Keratinocyte (primary cell): ENCODE data around the gene CHRNA7. TPM values are rescaled to one million over a fixed set of nuclear protein-coding genes. Genes with fewer than 3 reads are reported as not detected.

Source experiments
- DNase-seq: peaks from one replicate; pipeline ENCODE4 v3.0.0-alpha.2; 2011; ENCODE audit warnings: low read depth, missing footprints, low spot score
- FAIRE-seq: peaks from 2 replicates; lab custom pipeline; 2011; peaks lifted over from hg19 to GRCh38; lab: Jason Lieb, UNC
- H2AFZ ChIP-seq: 2 replicates; pipeline ENCODE4 v1.6.0; 2012; ENCODE audit warnings: low read length, control low read depth, inconsistent platforms; ENCODE audit not compliant: control insufficient read depth
- H3K27ac ChIP-seq: 2 replicates; pipeline ENCODE4 v1.5.1; 2011; ENCODE audit warnings: low read length; ENCODE audit not compliant: control insufficient read depth, insufficient read depth
- H3K27me3 ChIP-seq: 3 replicates; pipeline ENCODE4 v1.6.0; 2011; ENCODE audit warnings: low read length; ENCODE audit not compliant: control insufficient read depth, insufficient read depth; ENCODE audit errors: extremely low read depth
- H3K36me3 ChIP-seq, 2 experiments: 2 replicates in 1 of 2; 3 replicates in 1 of 2; pipeline ENCODE4 v1.5.1; 2011; ENCODE audit warnings: low read length in 2 of 2, mild to moderate bottlenecking in 1 of 2; ENCODE audit not compliant: control insufficient read depth in 2 of 2, insufficient read depth in 2 of 2; ENCODE audit errors: extremely low read depth in 1 of 2
- H3K4me1 ChIP-seq: 3 replicates; pipeline ENCODE4 v1.5.1; 2011; ENCODE audit warnings: low read length; ENCODE audit not compliant: control insufficient read depth, insufficient read depth; ENCODE audit errors: extremely low read depth
- H3K4me2 ChIP-seq: 3 replicates; pipeline ENCODE4 v1.6.0; 2011; ENCODE audit warnings: low read depth, low read length; ENCODE audit not compliant: control insufficient read depth, insufficient read depth; ENCODE audit errors: extremely low read depth
- H3K4me3 ChIP-seq, 3 experiments: fragments of 200-600 bp in 1 of 3; sonication (generic) in 1 of 3; 2 replicates in 2 of 3; 3 replicates in 1 of 3; pipeline ENCODE4 v1.5.1; 2011 to 2016; ENCODE audit warnings: low read length in 3 of 3, mild to moderate bottlenecking in 3 of 3, control low read depth in 2 of 3, inconsistent platforms in 1 of 3, low read depth in 1 of 3, mixed read lengths in 1 of 3, mixed run types in 1 of 3, moderate library complexity in 1 of 3; ENCODE audit not compliant: control insufficient read depth in 2 of 3, insufficient read depth in 2 of 3; ENCODE audit errors: extremely low read depth in 1 of 3
- H3K79me2 ChIP-seq: 2 replicates; pipeline ENCODE4 v1.6.0; 2012; ENCODE audit warnings: low read length; ENCODE audit not compliant: control insufficient read depth, insufficient read depth
- H3K9ac ChIP-seq: 3 replicates; pipeline ENCODE4 v1.6.0; 2011; ENCODE audit warnings: low read length; ENCODE audit not compliant: control insufficient read depth, insufficient read depth; ENCODE audit errors: extremely low read depth
- H3K9me1 ChIP-seq: 3 replicates; pipeline ENCODE4 v1.6.0; 2011; ENCODE audit warnings: low read length; ENCODE audit not compliant: control insufficient read depth, insufficient read depth; ENCODE audit errors: extremely low read depth
- H3K9me3 ChIP-seq: 2 replicates; pipeline ENCODE4 v1.5.1; 2012; ENCODE audit warnings: low read depth, low read length; ENCODE audit not compliant: control insufficient read depth
- H4K20me1 ChIP-seq: 3 replicates; pipeline ENCODE4 v1.6.0; 2011; ENCODE audit warnings: low read length; ENCODE audit not compliant: control insufficient read depth, insufficient read depth; ENCODE audit errors: extremely low read depth
- EZH2 ChIP-seq: IDR thresholded peaks from one replicate; pipeline ENCODE4 v1.6.1; 2012; ENCODE audit warnings: inconsistent platforms, mild to moderate bottlenecking, low read length, moderate library complexity
- dilution Hi-C: fragments of 300-500 bp; cut with MboI; formaldehyde crosslinking; loops from one replicate; pipeline ENCODE4 v1.7.0; 2020; ENCODE audit warnings: low sequenced_read_pairs; ENCODE audit not compliant: extremely low pct_ligation_motif_present
- polyA plus RNA-seq, 5 experiments: library from polyadenylated mRNA; depleted of rRNA in 3 of 5; stranded (reverse) in 3 of 5; stranded (forward) in 1 of 5; unstranded in 1 of 5; fragments of >200 nt; gene quantifications; 1 replicate in 1 of 5; 2 replicates in 3 of 5; 3 replicates in 1 of 5; pipeline versions ENCODE4 v1.2.1 to v1.2.3, GENCODE V29; 2011 to 2012; ENCODE audit warnings: missing spikeins in 2 of 5, low read depth in 1 of 5, low replicate concordance in 1 of 5
- TF ChIP-seq, protein P1 (sequence below), 3 experiments: IDR thresholded peaks in 1 of 3; conservative IDR thresholded peaks in 1 of 3; optimal IDR thresholded peaks in 1 of 3; 2 replicates in 2 of 3; 3 replicates in 1 of 3; pipeline versions ENCODE3 to v1.5.1; 2011; ENCODE audit warnings: low read length in 3 of 3, mild to moderate bottlenecking in 3 of 3, moderate library complexity in 2 of 3, control low read depth in 1 of 3, inconsistent platforms in 1 of 3; ENCODE audit not compliant: insufficient read depth in 2 of 3; ENCODE audit errors: extremely low read depth in 1 of 3

CHRNA7 gene
- polyA plus RNA-seq, 1 donor (not counting 4 experiments of a cell fraction or from before 2014, with no cell fraction given) = 0.93 TPM

DNA sequence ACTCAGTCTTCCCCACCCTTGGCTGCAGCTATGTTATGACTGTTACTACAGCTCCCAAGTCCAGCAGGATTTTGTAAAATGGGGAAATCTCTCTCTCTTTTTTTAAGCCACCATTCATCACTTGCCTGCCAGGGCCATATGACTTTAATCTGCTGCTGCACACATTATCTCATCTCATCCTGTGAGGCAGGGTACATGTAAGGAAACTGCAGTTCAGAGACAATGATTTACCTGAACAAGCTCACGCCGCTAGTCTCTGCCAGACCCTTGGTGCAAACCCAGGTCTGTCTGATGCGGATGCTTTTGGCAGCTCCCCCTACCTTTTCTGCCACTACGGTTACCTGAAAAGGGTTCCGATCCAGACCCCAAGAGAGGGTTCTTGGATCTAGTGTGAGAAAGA lies 78.3 kb downstream of the CHRNA7 start:
- Histone ChIP-seq H3K4me1 (no peaks in the 10 kb centered on the region), H2AFZ (no peak overlapping the region), H3K4me2 (no peak overlapping the region), H3K27ac (no peak overlapping the region), H4K20me1 (no peaks in the 10 kb centered on the region), H3K79me2 (no peaks in the 10 kb centered on the region), H3K27me3 (no peaks in the 10 kb centered on the region), H3K9me1 (no peaks in the 10 kb centered on the region), H3K9me3 (no peaks in the 10 kb centered on the region), H3K36me3 (no peaks in the 10 kb centered on the region), H3K9ac (no peak overlapping the region), H3K4me3 (no peak overlapping the region)
- no peak for DNase-seq
- no peak for FAIRE-seq
- dilution Hi-C loops = no loop called here
- TF ChIP-seq, protein P1, sequence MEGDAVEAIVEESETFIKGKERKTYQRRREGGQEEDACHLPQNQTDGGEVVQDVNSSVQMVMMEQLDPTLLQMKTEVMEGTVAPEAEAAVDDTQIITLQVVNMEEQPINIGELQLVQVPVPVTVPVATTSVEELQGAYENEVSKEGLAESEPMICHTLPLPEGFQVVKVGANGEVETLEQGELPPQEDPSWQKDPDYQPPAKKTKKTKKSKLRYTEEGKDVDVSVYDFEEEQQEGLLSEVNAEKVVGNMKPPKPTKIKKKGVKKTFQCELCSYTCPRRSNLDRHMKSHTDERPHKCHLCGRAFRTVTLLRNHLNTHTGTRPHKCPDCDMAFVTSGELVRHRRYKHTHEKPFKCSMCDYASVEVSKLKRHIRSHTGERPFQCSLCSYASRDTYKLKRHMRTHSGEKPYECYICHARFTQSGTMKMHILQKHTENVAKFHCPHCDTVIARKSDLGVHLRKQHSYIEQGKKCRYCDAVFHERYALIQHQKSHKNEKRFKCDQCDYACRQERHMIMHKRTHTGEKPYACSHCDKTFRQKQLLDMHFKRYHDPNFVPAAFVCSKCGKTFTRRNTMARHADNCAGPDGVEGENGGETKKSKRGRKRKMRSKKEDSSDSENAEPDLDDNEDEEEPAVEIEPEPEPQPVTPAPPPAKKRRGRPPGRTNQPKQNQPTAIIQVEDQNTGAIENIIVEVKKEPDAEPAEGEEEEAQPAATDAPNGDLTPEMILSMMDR (optimal IDR thresholded peaks at IDR 0.05 in 1 of 3, IDR thresholded peaks at IDR 0.05 in 1 of 3, conservative IDR thresholded peaks at IDR 0.05 in 1 of 3; ENCODE audit: extremely low read depth in 1 of 3, insufficient read depth in 2 of 3, low read length in 3 of 3) = no peak
- TF ChIP-seq EZH2 = no peak

DNA sequence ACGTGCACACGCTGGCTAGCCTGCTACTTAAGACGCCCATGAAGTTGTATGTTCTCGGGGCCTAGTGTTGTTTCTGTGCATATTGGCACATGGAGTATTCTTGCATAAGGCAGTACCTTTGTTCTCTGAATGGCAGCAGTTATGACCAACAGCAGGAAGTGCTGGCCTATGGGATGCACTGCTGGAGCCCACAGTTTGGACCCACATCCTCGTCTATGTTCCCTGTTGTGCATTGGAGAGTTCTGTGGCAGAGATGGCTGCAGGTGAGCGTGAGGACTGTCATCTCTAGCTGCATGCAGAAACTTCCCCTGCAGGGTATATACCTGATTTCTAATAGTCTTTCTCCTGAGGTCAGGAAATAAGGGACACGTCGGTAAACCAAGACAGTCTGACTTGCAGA lies 81.8 kb downstream of the CHRNA7 start:
- Histone ChIP-seq H2AFZ (no peak overlapping the region), H3K4me1 (no peaks in the 10 kb centered on the region), H3K79me2 (no peaks in the 10 kb centered on the region), H3K36me3 (no peaks in the 10 kb centered on the region), H3K9ac (no peak overlapping the region), H3K9me1 (no peaks in the 10 kb centered on the region), H3K9me3 (no peaks in the 10 kb centered on the region), H3K4me2 (no peak overlapping the region), H4K20me1 (no peaks in the 10 kb centered on the region), H3K27me3 (no peaks in the 10 kb centered on the region), H3K27ac (no peak overlapping the region), H3K4me3 (no peak overlapping the region)
- FAIRE-seq (no peak), DNase-seq (no peak)
- dilution Hi-C loops = no loop called here
- TF ChIP-seq EZH2 = no peak
- TF ChIP-seq, protein P1 (optimal IDR thresholded peaks at IDR 0.05 in 1 of 3, IDR thresholded peaks at IDR 0.05 in 1 of 3, conservative IDR thresholded peaks at IDR 0.05 in 1 of 3; ENCODE audit: extremely low read depth in 1 of 3, insufficient read depth in 2 of 3, low read length in 3 of 3) = no peak
